Central memory CD4-positive, alpha-beta T cell (primary cell): ENCODE measurements around the gene SOS2.
"Not testable (repeated sequence)": the region's sequence is repeated elsewhere in the genome, so short reads cannot be mapped to it uniquely, and the experiment has no call there.

Experiments
- DNase-seq: peaks from one replicate; pipeline ENCODE4 v3.0.0; 2022

SOS2 gene

GRCh38 chr14:50083467-50084337, 147.7 kb downstream of the SOS2 start:
- peak; percentile 30 for DNase-seq

DNA sequence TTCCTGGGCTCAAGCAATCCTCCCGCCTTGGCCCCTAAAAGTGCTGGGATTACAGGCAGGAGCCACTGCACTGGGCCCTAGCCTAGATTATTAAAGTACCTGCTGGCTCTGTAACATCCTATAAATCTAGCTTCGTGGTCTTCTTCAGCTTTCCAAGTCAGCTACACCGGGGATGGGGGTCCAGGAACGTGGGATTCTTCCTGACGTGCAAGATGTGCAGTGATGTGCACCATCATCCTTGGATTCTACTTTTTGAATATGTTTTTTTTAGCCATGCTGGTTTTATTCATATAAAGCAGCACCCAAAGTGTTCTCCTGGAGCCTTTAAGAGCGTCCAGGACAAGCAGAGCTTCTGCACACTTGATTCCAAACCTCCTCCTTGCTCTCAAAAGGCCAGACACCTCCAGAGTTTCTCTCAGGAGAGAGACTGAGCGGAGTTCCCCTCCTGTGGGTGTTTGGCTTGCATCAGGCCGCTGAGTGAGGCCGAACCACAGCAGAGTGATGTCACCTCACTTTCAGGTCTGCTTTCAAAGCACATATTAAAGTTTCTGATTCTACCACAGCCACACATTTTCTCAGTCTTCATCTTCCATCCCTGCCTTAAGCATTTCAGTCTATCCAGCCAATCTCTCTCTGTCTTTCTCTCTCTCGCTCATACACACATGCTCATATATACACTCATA, 148.5 kb downstream of the SOS2 start:
- DNase-seq: peak; percentile 92

DNA sequence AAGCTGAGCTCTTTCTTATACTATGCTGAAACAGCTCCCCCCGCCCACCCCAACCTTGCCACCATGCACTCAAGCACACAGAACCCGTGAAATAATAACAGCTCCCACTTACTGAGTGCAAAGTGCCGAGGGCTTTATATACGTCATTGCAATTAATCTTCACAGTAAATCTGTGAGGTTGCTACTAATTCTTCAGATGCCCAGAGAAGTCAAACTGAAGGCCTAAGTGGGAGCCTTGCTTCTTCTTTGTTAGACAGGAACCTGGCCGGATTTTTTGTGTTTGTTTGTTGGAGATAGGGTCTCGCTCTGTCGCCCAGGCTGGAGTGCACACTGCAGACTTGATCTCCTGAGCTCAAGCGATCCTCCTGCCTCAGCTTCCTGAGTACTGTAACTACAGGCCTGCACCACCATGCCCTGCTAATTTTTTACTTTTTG, 149.1 kb downstream of the SOS2 start:
- DNase-seq: peak; percentile 80

- not testable (repeated sequence) for DNase-seq
Measured at GRCh38 chr14:50079103-50079502, 152.3 kb downstream of the SOS2 start.

GRCh38 chr14:50073663-50074062, 157.7 kb downstream of the SOS2 start:
- not testable (repeated sequence) for DNase-seq

- no peak for DNase-seq
Measured at GRCh38 chr14:50072395-50072794, 159.0 kb downstream of the SOS2 start.

- no peak for DNase-seq
Measured at GRCh38 chr14:50070840-50071548, 160.4 kb downstream of the SOS2 start.

- DNase-seq: no peak
Measured at GRCh38 chr14:50070230-50070629, 161.1 kb downstream of the SOS2 start.

DNA sequence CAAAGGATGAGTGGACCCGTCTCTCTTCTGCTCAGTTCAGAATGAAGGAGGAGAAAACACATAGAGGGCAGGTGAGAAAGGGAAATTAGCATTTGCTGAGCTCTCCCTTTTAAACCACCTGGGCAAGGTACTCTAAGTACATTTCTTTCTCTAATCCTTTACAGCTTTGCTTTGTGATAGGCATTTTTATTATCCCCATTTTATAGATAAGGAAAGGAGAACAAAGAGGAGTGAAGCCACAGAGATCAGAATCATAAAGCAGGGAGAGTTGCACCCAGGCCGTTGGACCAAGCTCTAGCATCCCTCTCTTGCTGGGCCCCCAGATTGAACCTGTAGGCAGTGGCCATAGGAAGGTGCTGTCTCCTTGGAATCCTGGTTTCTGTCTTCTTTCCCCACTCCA, 162.1 kb downstream of the SOS2 start:
- DNase-seq: no peak

GRCh38 chr14:50068496-50068895, 162.9 kb downstream of the SOS2 start:
- DNase-seq: no peak

GRCh38 chr14:50067723-50068495, 163.5 kb downstream of the SOS2 start:
- no peak for DNase-seq
